Sigmoid colon (tissue), 4 donors: ENCODE data around the gene KDM4D.

Source experiments
- CTCF ChIP-seq, 4 experiments: fragments of 450-650 bp in 3 of 4; fragments of 200-600 bp in 1 of 4; IDR thresholded peaks; one replicate each; pipeline ENCODE4 v1.5.1; 2016 to 2019; ENCODE audit warnings: antibody characterized with exemption in 4 of 4, mild to moderate bottlenecking in 3 of 4, moderate library complexity in 2 of 4
- EP300 ChIP-seq, 4 donors: sonication (generic); formaldehyde crosslinking; IDR thresholded peaks; one replicate each; pipeline ENCODE4 v1.6.1; 2017; ENCODE audit warnings: antibody characterized with exemption in 4 of 4
- POLR2A ChIP-seq, 2 donors: fragments of 450-650 bp; IDR thresholded peaks; one replicate each; pipeline ENCODE4 v1.6.1; 2016; ENCODE audit warnings: antibody characterized with exemption in 2 of 2, mild to moderate bottlenecking in 2 of 2, moderate library complexity in 2 of 2

- TF ChIP-seq CTCF (IDR thresholded peaks at IDR 0.05) (no peak), POLR2A (IDR thresholded peaks at IDR 0.05) (no peak), EP300 (IDR thresholded peaks at IDR 0.05) (no peak)
Measured at GRCh38 chr11:95005642-95006041, 32.1 kb downstream of the KDM4D start.
